GM19372 (cell line): Measurements from ENCODE around the gene FKBP8.
"Not testable (repeated sequence)": the region's sequence is repeated elsewhere in the genome, so short reads cannot be mapped to it uniquely, and the experiment has no call there.

ENCODE experiments used
- ATAC-seq: cut with Tn5 transposase; IDR thresholded peaks from one replicate; pipeline ENCODE4 v1.9.1; 2021; ENCODE audit warnings: mild to moderate bottlenecking, low read depth, moderate library complexity; ENCODE audit not compliant: unreplicated experiment

Gene FKBP8

GRCh38 chr19:18522862-18523440 is 20.4 kb downstream of the FKBP8 start:
- ATAC-seq, result not testable (repeated sequence)

- peak; percentile 88 for ATAC-seq
These were observed 21.1 kb downstream of the FKBP8 start for GRCh38 chr19:18522124-18522861.

- peak; percentile 1 for ATAC-seq
These were observed 21.7 kb downstream of the FKBP8 start, which contains the start of gene ELL for GRCh38 chr19:18521692-18522123. ELL (minus strand) TSS chr19:18522070; CDS start chr19:18522055, 15 bp downstream.

- ATAC-seq, result no peak
These were observed 22.3 kb downstream of the FKBP8 start for GRCh38 chr19:18520848-18521691.

GRCh38 chr19:18519962-18520847 is 23.2 kb downstream of the FKBP8 start:
- no peak for ATAC-seq

GRCh38 chr19:18518639-18519038 is 24.7 kb downstream of the FKBP8 start:
- no peak for ATAC-seq

- ATAC-seq, result no peak
These were observed 25.8 kb downstream of the FKBP8 start for GRCh38 chr19:18517606-18518005.

- no peak for ATAC-seq
These were observed 27.4 kb downstream of the FKBP8 start for GRCh38 chr19:18515959-18516358.

- ATAC-seq, result no peak
These were observed 28.3 kb downstream of the FKBP8 start for GRCh38 chr19:18514800-18515682.

- no peak for ATAC-seq
These were observed 29.5 kb downstream of the FKBP8 start for GRCh38 chr19:18513868-18514267.

GRCh38 chr19:18510216-18510615 is 33.2 kb downstream of the FKBP8 start:
- ATAC-seq, result no peak

- ATAC-seq, result no peak
These were observed 34.8 kb downstream of the FKBP8 start for GRCh38 chr19:18508585-18508984.

- ATAC-seq, result no peak
These were observed 35.5 kb downstream of the FKBP8 start for GRCh38 chr19:18507727-18508440.

- ATAC-seq, result no peak
These were observed 36.2 kb downstream of the FKBP8 start for GRCh38 chr19:18507021-18507726.

GRCh38 chr19:18506101-18506930 is 37.1 kb downstream of the FKBP8 start:
- no peak for ATAC-seq

GRCh38 chr19:18504886-18505610 is 38.3 kb downstream of the FKBP8 start:
- no peak for ATAC-seq
